ENCODE measurements around the gene EXOSC7. TPM values are rescaled to one million over a fixed set of nuclear protein-coding genes. Genes with fewer than 3 reads are reported as not detected.

EXOSC7 gene
- total and polyA plus RNA-seq, 9 of the 15 experiments (the other 6 are each of a cell fraction or from before 2014, with no cell fraction given): 88.5 to 237 (median 112) TPM

GRCh38 chr3:44957986-44958385, 18.1 kb upstream of the EXOSC7 start (continued):
- no peak for TF ChIP-seq YY1 (IDR thresholded peaks at IDR 0.05; ENCODE audit: borderline replicate concordance in 1 of 3, control insufficient read depth in 1 of 3, extremely low read depth in 1 of 3, insufficient read depth in 3 of 3, insufficient read length in 1 of 3, insufficient replicate concordance in 2 of 3, low read depth in 1 of 3, low read length in 2 of 3)
- TF ChIP-seq OTX1 (CRISPR knock-in tag; IDR thresholded peaks at IDR 0.05): no peak
- TF ChIP-seq, protein P1, sequence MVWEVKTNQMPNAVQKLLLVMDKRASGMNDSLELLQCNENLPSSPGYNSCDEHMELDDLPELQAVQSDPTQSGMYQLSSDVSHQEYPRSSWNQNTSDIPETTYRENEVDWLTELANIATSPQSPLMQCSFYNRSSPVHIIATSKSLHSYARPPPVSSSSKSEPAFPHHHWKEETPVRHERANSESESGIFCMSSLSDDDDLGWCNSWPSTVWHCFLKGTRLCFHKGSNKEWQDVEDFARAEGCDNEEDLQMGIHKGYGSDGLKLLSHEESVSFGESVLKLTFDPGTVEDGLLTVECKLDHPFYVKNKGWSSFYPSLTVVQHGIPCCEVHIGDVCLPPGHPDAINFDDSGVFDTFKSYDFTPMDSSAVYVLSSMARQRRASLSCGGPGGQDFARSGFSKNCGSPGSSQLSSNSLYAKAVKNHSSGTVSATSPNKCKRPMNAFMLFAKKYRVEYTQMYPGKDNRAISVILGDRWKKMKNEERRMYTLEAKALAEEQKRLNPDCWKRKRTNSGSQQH (CRISPR knock-in tag; IDR thresholded peaks at IDR 0.05): no peak
- no peak for TF ChIP-seq ZNF316 (IDR thresholded peaks at IDR 0.05)

- Histone ChIP-seq H3K4me3 (no peak overlapping the region), H3K27me3 (ENCODE audit: control insufficient read depth in 2 of 2, insufficient read depth in 2 of 2, low read length in 2 of 2) (no peaks in the 10 kb centered on the region), H3K9me3 (replicated peaks; ENCODE audit: control insufficient read depth, insufficient read depth, low read depth, low read length) (no peaks in the 10 kb centered on the region), H3K9me1 (ENCODE audit: control insufficient read depth, insufficient read depth, low read length) (no peaks in the 10 kb centered on the region), H2AFZ (ENCODE audit: low read depth, low read length) (no peak overlapping the region), H3K36me3 (ENCODE audit: control insufficient read depth, insufficient read depth, low read length) (peaks cover 44% of the 10 kb centered on the region), H4K20me1 (replicated peaks; ENCODE audit: control insufficient read depth, insufficient read depth, low read length) (peaks cover 25% of the 10 kb centered on the region; the same call in 1 of the 2 replicates), H3K4me2 (ENCODE audit: insufficient read depth, low read length) (no peak overlapping the region), H3K79me2 (ENCODE audit: control insufficient read depth, insufficient read depth, low read length) (peaks cover 31% of the 10 kb centered on the region), H3K9ac (ENCODE audit: insufficient read depth in 1 of 2, low read depth in 2 of 2, low read length in 2 of 2) (no peak overlapping the region), H3K27ac (ENCODE audit: extremely low read depth, low read depth, low read length) (no peak overlapping the region), H3K4me1 (replicated peaks in 1 of 2; ENCODE audit: control insufficient read depth in 2 of 2, insufficient read depth in 2 of 2, low read length in 2 of 2) (no peaks in the 10 kb centered on the region; a peak in 1 of 5 replicates)
- intact Hi-C loops (cut with micrococcal nuclease) (no loop called here), in situ Hi-C loops (cut with MboI) (no loop called here)
- no peak for TF ChIP-seq ZC3H8 (IDR thresholded peaks at IDR 0.05)
- TF ChIP-seq, protein P2, sequence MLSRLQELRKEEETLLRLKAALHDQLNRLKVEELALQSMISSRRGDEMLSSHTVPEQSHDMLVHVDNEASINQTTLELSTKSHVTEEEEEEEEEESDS (CRISPR knock-in tag; IDR thresholded peaks at IDR 0.05): no peak
- TF ChIP-seq STAT5A (IDR thresholded peaks at IDR 0.05; ENCODE audit: borderline replicate concordance, low read length): no peak
- no peak for TF ChIP-seq JUND (IDR thresholded peaks at IDR 0.05; ENCODE audit: borderline replicate concordance, low read depth, low read length)
- TF ChIP-seq JUND (tag; IDR thresholded peaks at IDR 0.05; ENCODE audit: borderline replicate concordance, low read depth, low read length): no peak
- TF ChIP-seq NR2C1 (IDR thresholded peaks at IDR 0.05): no peak
- TF ChIP-seq NR2C1 (tag; IDR thresholded peaks at IDR 0.05): no peak
- no peak for TF ChIP-seq MCM3 (IDR thresholded peaks at IDR 0.05)
- BruUV-seq (replicated peaks): no TSS peak
- FAIRE-seq (no peak), DNase-seq (ENCODE audit: extremely low read depth in 1 of 4, low spot score in 3 of 4) (no peak), ATAC-seq (no peak)
- POLR2A ChIA-PET: interaction anchor here (0.5 to 1.0 kb wide), 4 partner anchors 10 to 1037 kb away, joined by 3 to 4 read pairs (median 3); no protein-coding TSS in a partner anchor
- CTCF ChIA-PET (ENCODE audit: low intra/inter-chr PET ratio): no interaction called here
- 80% methylated on average over 7 of the region's 7 CpGs for WGBS (ENCODE audit: insufficient coverage, low coverage, missing lambda C conversion rate)
These were observed 17.7 kb upstream of the EXOSC7 start for GRCh38 chr3:44958386-44958785.

Measured in K562 (cell line).